HEK293 (cell line): ENCODE results near the gene FRZB.

ENCODE experiments used
- GFI1B ChIP-seq: fragments of 450-650 bp; formaldehyde crosslinking; IDR thresholded peaks from 2 replicates; pipeline ENCODE4 v1.5.1; 2016; ENCODE audit warnings: missing biosample characterization, missing genetic modification characterization
- GLIS2 ChIP-seq: fragments of 450-650 bp; formaldehyde crosslinking; IDR thresholded peaks from 2 replicates; pipeline ENCODE4 v1.5.1; 2016; ENCODE audit warnings: missing biosample characterization, missing genetic modification characterization
- OSR2 ChIP-seq: fragments of 450-650 bp; formaldehyde crosslinking; IDR thresholded peaks from 2 replicates; pipeline ENCODE4 v1.5.1; 2016; ENCODE audit warnings: missing biosample characterization, missing genetic modification characterization
- OVOL3 ChIP-seq: fragments of 450-650 bp; formaldehyde crosslinking; IDR thresholded peaks from 2 replicates; pipeline ENCODE4 v1.5.1; 2016; ENCODE audit warnings: missing biosample characterization, missing genetic modification characterization
- ZNF140 ChIP-seq: fragments of 450-650 bp; formaldehyde crosslinking; IDR thresholded peaks from 2 replicates; pipeline ENCODE4 v1.5.1; 2016; ENCODE audit warnings: missing biosample characterization, missing genetic modification characterization
- ZNF274 ChIP-seq, 2 experiments: fragments of 200-500 bp in 1 of 2; fragments of 450-650 bp in 1 of 2; sonication (Bioruptor generic) in 1 of 2; formaldehyde crosslinking in 1 of 2; IDR thresholded peaks; 2 replicates each; pipeline versions ENCODE4 v1.5.1 to v1.6.1; 2014 to 2016; ENCODE audit warnings: borderline replicate concordance in 1 of 2, inconsistent platforms in 1 of 2, low read length in 1 of 2, missing biosample characterization in 1 of 2, missing genetic modification characterization in 1 of 2
- ZNF302 ChIP-seq: fragments of 450-650 bp; formaldehyde crosslinking; IDR thresholded peaks from 2 replicates; pipeline ENCODE4 v1.5.1; 2016; ENCODE audit warnings: missing biosample characterization, missing genetic modification characterization, low read depth
- TF ChIP-seq, protein P1 (sequence below): fragments of 450-650 bp; formaldehyde crosslinking; IDR thresholded peaks from 2 replicates; pipeline ENCODE4 v1.5.1; 2017; ENCODE audit warnings: missing biosample characterization, missing genetic modification characterization
- TF ChIP-seq, protein P2 (sequence below): fragments of 450-650 bp; formaldehyde crosslinking; IDR thresholded peaks from 2 replicates; pipeline ENCODE4 v1.5.1; 2016; ENCODE audit warnings: missing biosample characterization, missing genetic modification characterization
- TF ChIP-seq, protein P3 (sequence below): fragments of 450-650 bp; formaldehyde crosslinking; IDR thresholded peaks from 2 replicates; pipeline ENCODE4 v1.5.1; 2016; ENCODE audit warnings: missing biosample characterization, missing genetic modification characterization, low read depth
- TF ChIP-seq, protein P4 (sequence below): sonication (generic); formaldehyde crosslinking; IDR thresholded peaks from 2 replicates; pipeline ENCODE4 v1.8.1; 2022; ENCODE audit warnings: mild to moderate bottlenecking, moderate library complexity, missing genetic modification reagents

DNA sequence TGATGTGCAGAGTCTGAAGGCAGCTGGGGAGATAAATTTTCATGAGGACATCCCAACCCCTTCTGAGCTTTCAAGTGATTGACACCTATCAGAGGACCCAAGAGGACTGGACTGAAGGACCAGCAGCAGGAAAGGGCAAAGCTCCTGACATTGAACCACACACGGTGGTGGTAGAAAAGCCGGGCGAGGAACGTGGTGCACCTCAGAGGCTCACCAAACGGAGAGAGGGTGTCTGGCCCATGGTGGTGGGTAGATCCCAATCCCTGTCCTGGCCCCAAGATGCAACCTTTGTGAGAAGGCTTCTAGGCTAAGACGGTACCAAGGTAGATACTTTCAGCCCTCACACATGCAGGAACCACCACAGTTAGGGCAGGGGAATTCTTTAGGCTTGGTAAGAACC, 52.1 kb downstream of the FRZB start:
- TF ChIP-seq ZNF274 (IDR thresholded peaks at IDR 0.05; ENCODE audit: low read length), result no peak
- no peak for TF ChIP-seq ZNF274 (tag by site-specific recombination; IDR thresholded peaks at IDR 0.05; ENCODE audit: borderline replicate concordance)
- TF ChIP-seq, protein P1, sequence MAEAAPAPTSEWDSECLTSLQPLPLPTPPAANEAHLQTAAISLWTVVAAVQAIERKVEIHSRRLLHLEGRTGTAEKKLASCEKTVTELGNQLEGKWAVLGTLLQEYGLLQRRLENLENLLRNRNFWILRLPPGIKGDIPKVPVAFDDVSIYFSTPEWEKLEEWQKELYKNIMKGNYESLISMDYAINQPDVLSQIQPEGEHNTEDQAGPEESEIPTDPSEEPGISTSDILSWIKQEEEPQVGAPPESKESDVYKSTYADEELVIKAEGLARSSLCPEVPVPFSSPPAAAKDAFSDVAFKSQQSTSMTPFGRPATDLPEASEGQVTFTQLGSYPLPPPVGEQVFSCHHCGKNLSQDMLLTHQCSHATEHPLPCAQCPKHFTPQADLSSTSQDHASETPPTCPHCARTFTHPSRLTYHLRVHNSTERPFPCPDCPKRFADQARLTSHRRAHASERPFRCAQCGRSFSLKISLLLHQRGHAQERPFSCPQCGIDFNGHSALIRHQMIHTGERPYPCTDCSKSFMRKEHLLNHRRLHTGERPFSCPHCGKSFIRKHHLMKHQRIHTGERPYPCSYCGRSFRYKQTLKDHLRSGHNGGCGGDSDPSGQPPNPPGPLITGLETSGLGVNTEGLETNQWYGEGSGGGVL (tag by site-specific recombination), result no peak
- TF ChIP-seq, protein P2, sequence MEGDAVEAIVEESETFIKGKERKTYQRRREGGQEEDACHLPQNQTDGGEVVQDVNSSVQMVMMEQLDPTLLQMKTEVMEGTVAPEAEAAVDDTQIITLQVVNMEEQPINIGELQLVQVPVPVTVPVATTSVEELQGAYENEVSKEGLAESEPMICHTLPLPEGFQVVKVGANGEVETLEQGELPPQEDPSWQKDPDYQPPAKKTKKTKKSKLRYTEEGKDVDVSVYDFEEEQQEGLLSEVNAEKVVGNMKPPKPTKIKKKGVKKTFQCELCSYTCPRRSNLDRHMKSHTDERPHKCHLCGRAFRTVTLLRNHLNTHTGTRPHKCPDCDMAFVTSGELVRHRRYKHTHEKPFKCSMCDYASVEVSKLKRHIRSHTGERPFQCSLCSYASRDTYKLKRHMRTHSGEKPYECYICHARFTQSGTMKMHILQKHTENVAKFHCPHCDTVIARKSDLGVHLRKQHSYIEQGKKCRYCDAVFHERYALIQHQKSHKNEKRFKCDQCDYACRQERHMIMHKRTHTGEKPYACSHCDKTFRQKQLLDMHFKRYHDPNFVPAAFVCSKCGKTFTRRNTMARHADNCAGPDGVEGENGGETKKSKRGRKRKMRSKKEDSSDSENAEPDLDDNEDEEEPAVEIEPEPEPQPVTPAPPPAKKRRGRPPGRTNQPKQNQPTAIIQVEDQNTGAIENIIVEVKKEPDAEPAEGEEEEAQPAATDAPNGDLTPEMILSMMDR (tag by site-specific recombination), result no peak
- no peak for TF ChIP-seq GFI1B (tag by site-specific recombination)
- TF ChIP-seq, protein P3, sequence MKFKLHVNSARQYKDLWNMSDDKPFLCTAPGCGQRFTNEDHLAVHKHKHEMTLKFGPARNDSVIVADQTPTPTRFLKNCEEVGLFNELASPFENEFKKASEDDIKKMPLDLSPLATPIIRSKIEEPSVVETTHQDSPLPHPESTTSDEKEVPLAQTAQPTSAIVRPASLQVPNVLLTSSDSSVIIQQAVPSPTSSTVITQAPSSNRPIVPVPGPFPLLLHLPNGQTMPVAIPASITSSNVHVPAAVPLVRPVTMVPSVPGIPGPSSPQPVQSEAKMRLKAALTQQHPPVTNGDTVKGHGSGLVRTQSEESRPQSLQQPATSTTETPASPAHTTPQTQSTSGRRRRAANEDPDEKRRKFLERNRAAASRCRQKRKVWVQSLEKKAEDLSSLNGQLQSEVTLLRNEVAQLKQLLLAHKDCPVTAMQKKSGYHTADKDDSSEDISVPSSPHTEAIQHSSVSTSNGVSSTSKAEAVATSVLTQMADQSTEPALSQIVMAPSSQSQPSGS (tag by site-specific recombination), result no peak
- TF ChIP-seq, protein P4, sequence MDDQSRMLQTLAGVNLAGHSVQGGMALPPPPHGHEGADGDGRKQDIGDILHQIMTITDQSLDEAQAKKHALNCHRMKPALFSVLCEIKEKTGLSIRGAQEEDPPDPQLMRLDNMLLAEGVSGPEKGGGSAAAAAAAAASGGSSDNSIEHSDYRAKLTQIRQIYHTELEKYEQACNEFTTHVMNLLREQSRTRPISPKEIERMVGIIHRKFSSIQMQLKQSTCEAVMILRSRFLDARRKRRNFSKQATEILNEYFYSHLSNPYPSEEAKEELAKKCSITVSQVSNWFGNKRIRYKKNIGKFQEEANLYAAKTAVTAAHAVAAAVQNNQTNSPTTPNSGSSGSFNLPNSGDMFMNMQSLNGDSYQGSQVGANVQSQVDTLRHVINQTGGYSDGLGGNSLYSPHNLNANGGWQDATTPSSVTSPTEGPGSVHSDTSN (CRISPR knock-in tag), result no peak
- TF ChIP-seq ZNF302 (tag by site-specific recombination), result no peak
- TF ChIP-seq OVOL3 (tag by site-specific recombination), result no peak
- TF ChIP-seq ZNF140, result no peak
- TF ChIP-seq OSR2 (tag by site-specific recombination), result no peak
- no peak for TF ChIP-seq GLIS2
